Liver (tissue), 9 donors: Measurements from ENCODE around the gene CHTOP. TPM values are rescaled to one million over a fixed set of nuclear protein-coding genes. Genes with fewer than 3 reads are reported as not detected.

Experiments used
- DNase-seq: peaks from one replicate; pipeline ENCODE4 v3.0.0-alpha.2; 2017; ENCODE audit warnings: low spot score
- H3K27ac ChIP-seq, 2 donors: one replicate each; pipeline ENCODE4 v1.7.0; 2013; ENCODE audit warnings: inconsistent platforms in 2 of 2, low read length in 2 of 2, control low read depth in 1 of 2, low read depth in 1 of 2, mild to moderate bottlenecking in 1 of 2
- H3K27me3 ChIP-seq, 4 donors: one replicate each; pipeline versions ENCODE4 v1.6.1 to v1.7.0; 2013; ENCODE audit warnings: low read length in 3 of 4, inconsistent platforms in 1 of 4, mild to moderate bottlenecking in 1 of 4, moderate library complexity in 1 of 4; ENCODE audit not compliant: control insufficient read depth in 4 of 4, insufficient read depth in 4 of 4
- H3K36me3 ChIP-seq, 4 donors: one replicate each; pipeline versions ENCODE4 v1.6.1 to v1.7.0; 2013; ENCODE audit warnings: low read length in 3 of 4, mild to moderate bottlenecking in 3 of 4, low read depth in 1 of 4, moderate library complexity in 1 of 4; ENCODE audit not compliant: control insufficient read depth in 4 of 4, insufficient read depth in 3 of 4
- H3K4me1 ChIP-seq, 4 donors: one replicate each; pipeline versions ENCODE4 v1.6.1 to v1.7.0; 2013; ENCODE audit warnings: low read length in 3 of 4, mild to moderate bottlenecking in 3 of 4, moderate library complexity in 1 of 4; ENCODE audit not compliant: control insufficient read depth in 4 of 4, insufficient read depth in 4 of 4
- H3K4me3 ChIP-seq, 3 donors: one replicate each; pipeline versions ENCODE4 v1.6.1 to v1.7.0; 2013; ENCODE audit warnings: low read length in 3 of 3, control low read depth in 1 of 3, low read depth in 1 of 3, mild to moderate bottlenecking in 1 of 3
- H3K9ac ChIP-seq, 2 donors: one replicate each; pipeline ENCODE4 v1.7.0; 2013; ENCODE audit warnings: low read length in 2 of 2, mild to moderate bottlenecking in 2 of 2, moderate library complexity in 2 of 2, control low read depth in 1 of 2, low read depth in 1 of 2
- H3K9me3 ChIP-seq, 4 donors: one replicate each; pipeline versions ENCODE4 v1.6.1 to v1.7.0; 2013; ENCODE audit warnings: low read length in 3 of 4; ENCODE audit not compliant: control insufficient read depth in 4 of 4
- ATF3 ChIP-seq: IDR thresholded peaks from 2 replicates; pipeline ENCODE4 v1.6.1; 2016; ENCODE audit warnings: antibody characterized with exemption
- CTCF ChIP-seq: fragments of 150-350 bp; IDR thresholded peaks from 2 replicates; pipeline ENCODE4 v1.5.1; 2017; ENCODE audit warnings: improper control_type of control experiment, low read depth, low read length; ENCODE audit not compliant: missing input control
- EGR1 ChIP-seq, 2 donors: IDR thresholded peaks; 2 replicates each; pipeline ENCODE4 v1.6.1; 2016 to 2018; ENCODE audit warnings: antibody characterized with exemption in 2 of 2, low read depth in 2 of 2
- FOXA1 ChIP-seq: IDR thresholded peaks from 2 replicates; pipeline ENCODE4 v1.6.1; 2016; ENCODE audit warnings: antibody characterized with exemption
- FOXA2 ChIP-seq: IDR thresholded peaks from 2 replicates; pipeline ENCODE4 v1.6.1; 2016; ENCODE audit warnings: antibody characterized with exemption
- GABPA ChIP-seq, 2 donors: IDR thresholded peaks in 1 of 2; conservative IDR thresholded peaks in 1 of 2; 2 replicates each; pipeline ENCODE4 v1.6.1; 2016; ENCODE audit warnings: antibody characterized with exemption in 2 of 2, mild to moderate bottlenecking in 1 of 2, moderate library complexity in 1 of 2
- HNF4A ChIP-seq, 2 donors: conservative IDR thresholded peaks; 2 replicates each; pipeline ENCODE4 v1.6.1; 2016; ENCODE audit warnings: antibody characterized with exemption in 2 of 2, mild to moderate bottlenecking in 2 of 2
- HNF4G ChIP-seq: IDR thresholded peaks from 2 replicates; pipeline ENCODE4 v1.6.1; 2016; ENCODE audit warnings: antibody characterized with exemption
- JUND ChIP-seq, 2 donors: IDR thresholded peaks; 2 replicates each; pipeline ENCODE4 v1.6.1; 2016; ENCODE audit warnings: antibody characterized with exemption in 2 of 2
- NR2F2 ChIP-seq: IDR thresholded peaks from 2 replicates; pipeline ENCODE4 v1.6.1; 2016; ENCODE audit warnings: antibody characterized with exemption
- RAD21 ChIP-seq, 2 donors: IDR thresholded peaks; 2 replicates each; pipeline ENCODE4 v1.6.1; 2016; ENCODE audit warnings: antibody characterized with exemption in 2 of 2, mild to moderate bottlenecking in 2 of 2
- RXRA ChIP-seq, 2 donors: IDR thresholded peaks; 2 replicates each; pipeline ENCODE4 v1.6.1; 2017 to 2018; ENCODE audit warnings: antibody characterized with exemption in 2 of 2, mild to moderate bottlenecking in 1 of 2
- SP1 ChIP-seq: IDR thresholded peaks from 2 replicates; pipeline ENCODE4 v1.6.1; 2018; ENCODE audit warnings: antibody characterized with exemption, mild to moderate bottlenecking
- TAF1 ChIP-seq: conservative IDR thresholded peaks from 2 replicates; pipeline ENCODE4 v1.6.1; 2016; ENCODE audit warnings: antibody characterized with exemption, mild to moderate bottlenecking
- YY1 ChIP-seq: IDR thresholded peaks from 2 replicates; pipeline ENCODE4 v1.6.1; 2016; ENCODE audit warnings: antibody characterized with exemption, mild to moderate bottlenecking
- ZBTB33 ChIP-seq: IDR thresholded peaks from 2 replicates; pipeline ENCODE4 v1.6.1; 2016; ENCODE audit warnings: antibody characterized with exemption
- WGBS: extraction: QIAGEN DNeasy Blood & Tissue Kit; methylation state at CpG from one replicate; pipeline ENCODE4 v1.1.7; 2013; 5-methylcytosine and 5-hydroxymethylcytosine counted together
- polyA plus RNA-seq, 2 donors: library from polyadenylated mRNA; stranded (reverse) in 1 of 2; unstranded in 1 of 2; fragments of 200-250 nt in 1 of 2; fragments of >200 nt in 1 of 2; fragmentation: Nextera tagmentation in 1 of 2; extraction: Ambion mirVana in 1 of 2; gene quantifications; one replicate each; pipeline versions ENCODE4 v1.2.1 to v1.2.3, GENCODE V29; 2013 to 2015
- total RNA-seq, 2 donors: library from RNA; depleted of rRNA; stranded (reverse); fragments of >200 nt; gene quantifications; one replicate each; pipeline ENCODE4 v1.2.3, GENCODE V29; 2014
- TF ChIP-seq, protein P1 (sequence below): IDR thresholded peaks from 2 replicates; pipeline ENCODE4 v1.6.1; 2016; ENCODE audit warnings: antibody characterized with exemption
- donor health status: healthy.
- donor health status: healthy.
- donor health status: healthy.
- donor health status: healthy.
- donor health status: healthy.

The CHTOP gene
- total and polyA plus RNA-seq, 4 donors = 16.4 to 30.9 (median 24.3) TPM

- peaks cover 13 to 30% (median 18%) of the 10 kb centered on the region in 4 donors for H3K4me1 ChIP-seq
These were observed 609 bp upstream of the CHTOP start for GRCh38 chr1:153633161-153633753.

GRCh38 chr1:153635872-153636271 lies 2.0 kb downstream of the CHTOP start:
- H3K4me1 ChIP-seq = peaks cover 13 to 30% (median 16%) of the 10 kb centered on the region in 4 donors
- H3K27me3 ChIP-seq = no peaks in the 10 kb centered on the region
- 91% methylated on average over 7 of the region's 7 CpGs for WGBS
- no peak overlapping the region for H3K4me3 ChIP-seq
- H3K9ac ChIP-seq = no peak overlapping the region
- no peaks in the 10 kb centered on the region for H3K9me3 ChIP-seq
- no peak overlapping the region for H3K27ac ChIP-seq
- DNase-seq = no peak
- peaks cover 11 to 39% (median 31%) of the 10 kb centered on the region in 4 donors for H3K36me3 ChIP-seq
- TF ChIP-seq NR2F2 (no peak), SP1 (no peak), CTCF (no peak), ZBTB33 (no peak), JUND (IDR thresholded peaks at IDR 0.05) (no peak), HNF4A (conservative IDR thresholded peaks at IDR 0.05) (no peak), FOXA1 (no peak), FOXA2 (no peak), HNF4G (no peak), TAF1 (no peak), GABPA (IDR thresholded peaks at IDR 0.05 in 1 of 2, conservative IDR thresholded peaks at IDR 0.05 in 1 of 2) (no peak), EGR1 (IDR thresholded peaks at IDR 0.05; ENCODE audit: low read depth in 2 of 2) (no peak), ATF3 (no peak), YY1 (no peak), RAD21 (IDR thresholded peaks at IDR 0.05) (no peak)

More at GRCh38 chr1:153633161-153633753, 609 bp upstream of the CHTOP start:
- Histone ChIP-seq H3K4me3 (no peak overlapping the region), H3K36me3 (peaks cover 7 to 19% (median 16%) of the 10 kb centered on the region in 4 donors), H3K27me3 (no peaks in the 10 kb centered on the region), H3K27ac (peak overlapping the region; percentile 98 to 99), H3K9me3 (no peaks in the 10 kb centered on the region), H3K9ac (peak overlapping the region in 1 of 2 donors; percentile 26)
- 51% methylated on average over 18 of the region's 18 CpGs for WGBS
- DNase-seq = no peak
- TF ChIP-seq EGR1 (IDR thresholded peaks at IDR 0.05; ENCODE audit: low read depth in 2 of 2) (no peak), SP1 (no peak), RXRA (IDR thresholded peaks at IDR 0.05) (no peak), GABPA (IDR thresholded peaks at IDR 0.05 in 1 of 2, conservative IDR thresholded peaks at IDR 0.05 in 1 of 2) (no peak), JUND (IDR thresholded peaks at IDR 0.05) (no peak), HNF4A (conservative IDR thresholded peaks at IDR 0.05) (no peak), TAF1 (no peak), FOXA1 (no peak), ATF3 (no peak), CTCF (no peak), HNF4G (no peak)
- TF ChIP-seq, protein P1, sequence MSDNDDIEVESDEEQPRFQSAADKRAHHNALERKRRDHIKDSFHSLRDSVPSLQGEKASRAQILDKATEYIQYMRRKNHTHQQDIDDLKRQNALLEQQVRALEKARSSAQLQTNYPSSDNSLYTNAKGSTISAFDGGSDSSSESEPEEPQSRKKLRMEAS = no peak
